ENCODE data around the gene CDC34. TPM values are rescaled to one million over a fixed set of nuclear protein-coding genes. Genes with fewer than 3 reads are reported as not detected.

The CDC34 gene
- total and polyA plus RNA-seq, 2 experiments from 2014 or later, result 207 to 247 TPM

- TF ChIP-seq, protein P1, sequence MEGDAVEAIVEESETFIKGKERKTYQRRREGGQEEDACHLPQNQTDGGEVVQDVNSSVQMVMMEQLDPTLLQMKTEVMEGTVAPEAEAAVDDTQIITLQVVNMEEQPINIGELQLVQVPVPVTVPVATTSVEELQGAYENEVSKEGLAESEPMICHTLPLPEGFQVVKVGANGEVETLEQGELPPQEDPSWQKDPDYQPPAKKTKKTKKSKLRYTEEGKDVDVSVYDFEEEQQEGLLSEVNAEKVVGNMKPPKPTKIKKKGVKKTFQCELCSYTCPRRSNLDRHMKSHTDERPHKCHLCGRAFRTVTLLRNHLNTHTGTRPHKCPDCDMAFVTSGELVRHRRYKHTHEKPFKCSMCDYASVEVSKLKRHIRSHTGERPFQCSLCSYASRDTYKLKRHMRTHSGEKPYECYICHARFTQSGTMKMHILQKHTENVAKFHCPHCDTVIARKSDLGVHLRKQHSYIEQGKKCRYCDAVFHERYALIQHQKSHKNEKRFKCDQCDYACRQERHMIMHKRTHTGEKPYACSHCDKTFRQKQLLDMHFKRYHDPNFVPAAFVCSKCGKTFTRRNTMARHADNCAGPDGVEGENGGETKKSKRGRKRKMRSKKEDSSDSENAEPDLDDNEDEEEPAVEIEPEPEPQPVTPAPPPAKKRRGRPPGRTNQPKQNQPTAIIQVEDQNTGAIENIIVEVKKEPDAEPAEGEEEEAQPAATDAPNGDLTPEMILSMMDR (IDR thresholded peaks at IDR 0.05; ENCODE audit: low read depth, low read length), result no peak
- Histone ChIP-seq H3K9me3 (ENCODE audit: low read depth) (no peaks in the 10 kb centered on the region), H3K36me3 (peaks cover 21% of the 10 kb centered on the region), H3K4me1 (ENCODE audit: low read depth) (no peaks in the 10 kb centered on the region), H3K4me3 (no peak overlapping the region), H3K27ac (peak overlapping the region; percentile 23), H3K27me3 (no peaks in the 10 kb centered on the region)
- DNase-seq (ENCODE audit: low read depth in 1 of 2, low spot score in 1 of 2), result no peak
Measured at GRCh38 chr19:541699-542098, 10.1 kb downstream of the CDC34 start.

DNA sequence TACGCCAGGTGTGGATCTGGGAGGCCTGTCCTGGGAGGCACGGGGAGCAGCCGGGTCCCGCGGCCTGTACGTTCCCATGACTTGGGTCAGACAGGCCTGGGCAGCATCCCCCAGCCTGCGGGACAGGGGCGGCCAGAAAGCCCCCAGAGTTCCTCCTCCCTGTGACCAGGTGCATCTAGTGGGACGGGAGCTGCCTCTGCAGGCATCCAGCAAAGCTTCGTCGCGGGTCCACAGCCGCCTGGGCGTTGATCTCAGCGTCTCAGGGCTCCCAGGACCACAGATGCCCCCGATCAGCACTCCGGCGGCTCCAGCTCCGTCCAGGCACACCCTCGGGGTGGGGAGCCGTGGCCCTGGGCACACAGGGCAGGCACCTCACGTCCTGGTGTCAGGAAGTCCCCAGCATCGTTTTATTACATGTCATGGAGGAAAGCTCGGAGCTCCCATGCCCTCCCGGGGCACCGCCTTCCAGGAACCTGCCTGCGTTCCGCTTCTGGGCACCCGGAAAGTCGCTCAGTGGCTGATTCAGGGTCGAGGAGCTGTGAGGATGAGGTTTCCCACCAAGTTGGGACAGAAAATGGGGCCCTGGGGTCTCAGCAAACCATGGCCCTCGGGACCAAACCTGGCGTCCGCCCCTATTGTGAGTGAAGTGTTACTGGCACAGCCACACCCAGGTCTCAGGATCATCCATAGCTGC lies 10.8 kb downstream of the CDC34 start:
- TF ChIP-seq, protein P1 (IDR thresholded peaks at IDR 0.05; ENCODE audit: low read depth, low read length), result no peak
- Histone ChIP-seq H3K4me3 (no peak overlapping the region), H3K36me3 (peaks cover 17% of the 10 kb centered on the region), H3K9me3 (ENCODE audit: low read depth) (no peaks in the 10 kb centered on the region), H3K27me3 (no peaks in the 10 kb centered on the region), H3K4me1 (ENCODE audit: low read depth) (no peaks in the 10 kb centered on the region), H3K27ac (peak overlapping the region; percentile 23)
- no peak for DNase-seq (ENCODE audit: low read depth in 1 of 2, low spot score in 1 of 2)

GRCh38 chr19:543910-544608 lies 12.5 kb downstream of the CDC34 start, which contains the start of gene GZMM:
TSS of gene GZMM (plus strand) at chr19:544053. CDS start at chr19:544072, 19 bp downstream.
- Histone ChIP-seq H3K4me1 (ENCODE audit: low read depth) (no peaks in the 10 kb centered on the region), H3K4me3 (no peak within 1 kb of the TSS), H3K36me3 (peaks cover 5% of the 10 kb centered on the region), H3K27ac (no peak within 1 kb of the TSS), H3K27me3 (no peaks in the 10 kb centered on the region), H3K9me3 (ENCODE audit: low read depth) (no peaks in the 10 kb centered on the region)
- TF ChIP-seq, protein P1 (IDR thresholded peaks at IDR 0.05; ENCODE audit: low read depth, low read length), result no peak
- DNase-seq (ENCODE audit: low read depth in 1 of 2, low spot score in 1 of 2), result no peak

DNA sequence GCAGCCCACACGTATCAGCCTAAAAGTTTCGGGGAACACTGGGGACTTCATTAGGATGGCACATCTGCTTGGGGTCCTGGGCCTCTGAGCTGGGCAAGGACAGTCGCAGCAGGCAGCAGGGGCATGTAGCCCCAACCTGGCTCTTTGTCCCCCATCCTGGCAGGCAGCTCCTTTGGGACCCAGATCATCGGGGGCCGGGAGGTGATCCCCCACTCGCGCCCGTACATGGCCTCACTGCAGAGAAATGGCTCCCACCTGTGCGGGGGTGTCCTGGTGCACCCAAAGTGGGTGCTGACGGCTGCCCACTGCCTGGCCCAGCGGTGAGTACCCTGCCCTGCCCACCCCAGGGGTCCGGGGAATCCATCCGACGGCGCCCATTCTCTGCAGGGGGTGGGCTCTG lies 15.6 kb downstream of the CDC34 start:
- Histone ChIP-seq H3K36me3 (no peaks in the 10 kb centered on the region), H3K27me3 (no peaks in the 10 kb centered on the region), H3K4me3 (no peak overlapping the region), H3K27ac (no peak overlapping the region), H3K9me3 (ENCODE audit: low read depth) (no peaks in the 10 kb centered on the region), H3K4me1 (ENCODE audit: low read depth) (no peaks in the 10 kb centered on the region)
- DNase-seq (ENCODE audit: low read depth in 1 of 2, low spot score in 1 of 2), result no peak
- TF ChIP-seq, protein P1 (IDR thresholded peaks at IDR 0.05; ENCODE audit: low read depth, low read length), result no peak

GRCh38 chr19:547836-548720 lies 16.5 kb downstream of the CDC34 start:
- Histone ChIP-seq H3K27me3 (no peaks in the 10 kb centered on the region), H3K27ac (no peak overlapping the region), H3K36me3 (no peaks in the 10 kb centered on the region), H3K9me3 (ENCODE audit: low read depth) (no peaks in the 10 kb centered on the region), H3K4me3 (no peak overlapping the region), H3K4me1 (ENCODE audit: low read depth) (no peaks in the 10 kb centered on the region)
- no peak for DNase-seq (ENCODE audit: low read depth in 1 of 2, low spot score in 1 of 2)
- TF ChIP-seq, protein P1 (IDR thresholded peaks at IDR 0.05; ENCODE audit: low read depth, low read length), result no peak

Data from cardiac muscle cell (in vitro differentiated cells and primary cell).